Urinary bladder (tissue), 4 donors: ENCODE results near the gene SRPRB. TPM values are rescaled to one million over a fixed set of nuclear protein-coding genes. Genes with fewer than 3 reads are reported as not detected.
"Not testable (repeated sequence)": the region's sequence is repeated elsewhere in the genome, so short reads cannot be mapped to it uniquely, and the experiment has no call there.

Source experiments
- DNase-seq: peaks from one replicate; pipeline ENCODE4 v3.0.0-alpha.2; 2015; ENCODE audit errors: extremely low spot score
- H3K27ac ChIP-seq: one replicate; pipeline ENCODE4 v1.5.1; 2013; ENCODE audit warnings: low read depth, mild to moderate bottlenecking, moderate library complexity
- H3K36me3 ChIP-seq: one replicate; pipeline ENCODE4 v1.6.1; 2013; ENCODE audit warnings: mild to moderate bottlenecking, moderate library complexity; ENCODE audit not compliant: insufficient read depth
- H3K4me1 ChIP-seq: one replicate; pipeline ENCODE4 v1.6.1; 2013; ENCODE audit warnings: mild to moderate bottlenecking, moderate library complexity; ENCODE audit not compliant: insufficient read depth
- H3K4me3 ChIP-seq: one replicate; pipeline ENCODE4 v1.5.1; 2013; ENCODE audit warnings: low read depth, low read length
- WGBS: extraction: QIAGEN DNeasy Blood & Tissue Kit; methylation state at CpG from one replicate; pipeline ENCODE4 v1.1.7; 2013; 5-methylcytosine and 5-hydroxymethylcytosine counted together
- polyA plus RNA-seq: library from polyadenylated mRNA; stranded (reverse); fragments of 200-250 nt; gene quantifications from one replicate; pipeline ENCODE4 v1.2.3, GENCODE V29; 2013
- total RNA-seq: library from RNA; depleted of rRNA; stranded (reverse); fragments of >200 nt; gene quantifications from one replicate; pipeline ENCODE4 v1.2.3, GENCODE V29; 2014
- donor health status: healthy with polysubstance abuse.
- donor health status: healthy.

SRPRB gene
- total and polyA plus RNA-seq, 2 donors: 25.2 to 43.9 TPM

DNA sequence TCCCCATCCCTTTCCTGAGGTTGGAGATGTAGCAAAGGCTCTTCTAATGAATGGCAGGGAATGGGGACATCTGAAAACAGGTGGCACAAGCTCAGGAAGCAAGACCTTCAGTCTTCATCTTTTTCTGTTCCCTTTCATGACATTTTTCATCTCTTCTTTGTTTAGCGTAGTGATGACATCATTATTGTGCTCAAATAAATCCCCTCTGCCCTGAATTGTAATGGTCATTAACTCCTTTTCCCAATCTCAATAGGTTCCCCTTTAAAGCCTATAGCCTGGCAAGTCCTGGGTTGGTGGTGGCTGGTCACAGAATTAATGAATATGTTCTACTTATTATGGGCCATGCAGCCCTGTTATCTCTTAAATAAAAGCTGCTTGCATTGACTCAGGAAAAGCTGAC is 38.0 kb upstream of the SRPRB start:
- Histone ChIP-seq H3K4me3 (no peak overlapping the region), H3K27ac (no peak overlapping the region), H3K36me3 (no peaks in the 10 kb centered on the region), H3K4me1 (no peaks in the 10 kb centered on the region)
- WGBS: 85% methylated on average over 1 of the region's 1 CpG
- no peak for DNase-seq

- no peak overlapping the region for H3K27ac ChIP-seq
- no peak for DNase-seq
- no peaks in the 10 kb centered on the region for H3K36me3 ChIP-seq
- no peak overlapping the region for H3K4me3 ChIP-seq
- no peaks in the 10 kb centered on the region for H3K4me1 ChIP-seq
- WGBS: 88% methylated on average over 3 of the region's 3 CpGs
These were observed 36.1 kb upstream of the SRPRB start for GRCh38 chr3:133769536-133769935.

- WGBS: 81% methylated on average over 3 of the region's 3 CpGs
- H3K4me3 ChIP-seq: no peak overlapping the region
- no peak for DNase-seq
- no peak overlapping the region for H3K27ac ChIP-seq
- H3K36me3 ChIP-seq: no peaks in the 10 kb centered on the region
- H3K4me1 ChIP-seq: no peaks in the 10 kb centered on the region
These were observed 31.9 kb upstream of the SRPRB start for GRCh38 chr3:133773732-133774131.

- 93% methylated on average over 9 of the region's 9 CpGs for WGBS
- DNase-seq: no peak
- H3K36me3 ChIP-seq: no peaks in the 10 kb centered on the region
These were observed 30.3 kb upstream of the SRPRB start for GRCh38 chr3:133775309-133775708.

GRCh38 chr3:133775835-133776234 is 29.8 kb upstream of the SRPRB start:
- 94% methylated on average over 5 of the region's 5 CpGs for WGBS
- H3K27ac ChIP-seq: no peak overlapping the region
- H3K4me1 ChIP-seq: no peaks in the 10 kb centered on the region
- no peak for DNase-seq
- no peak overlapping the region for H3K4me3 ChIP-seq
- H3K36me3 ChIP-seq: no peaks in the 10 kb centered on the region

More at GRCh38 chr3:133775309-133775708, 30.3 kb upstream of the SRPRB start:
- no peaks in the 10 kb centered on the region for H3K4me1 ChIP-seq
- no peak overlapping the region for H3K27ac ChIP-seq
- H3K4me3 ChIP-seq: no peak overlapping the region

DNA sequence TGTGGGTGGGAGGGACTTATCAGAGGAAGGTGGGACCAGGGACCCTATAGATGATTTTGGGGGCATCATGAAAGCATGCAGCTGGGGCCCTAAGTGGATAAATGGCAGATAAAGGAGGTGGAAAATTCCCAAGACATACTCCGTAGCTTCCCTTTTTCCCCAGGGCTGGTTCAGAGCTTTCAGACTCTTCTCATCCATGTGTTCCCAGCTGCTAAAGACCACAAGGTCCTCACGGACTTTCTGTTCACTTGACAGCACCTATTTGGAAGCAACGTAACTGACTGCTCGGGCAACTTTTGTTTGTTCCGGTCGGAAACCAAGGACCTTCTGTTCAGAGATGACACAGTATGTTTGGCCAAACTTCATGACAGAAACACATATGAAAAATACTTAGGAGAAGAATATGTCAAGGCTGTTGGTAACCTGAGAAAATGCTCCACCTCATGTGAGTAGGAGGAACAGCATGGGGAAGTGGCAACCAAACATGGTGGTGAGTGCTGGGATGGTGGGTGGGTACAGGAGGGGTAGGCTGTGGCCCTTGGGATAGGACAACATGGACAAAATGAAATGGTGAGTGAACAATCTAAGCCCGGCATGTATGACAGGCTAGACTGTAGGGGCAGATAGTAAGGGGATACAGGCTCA is 28.7 kb upstream of the SRPRB start:
- no peak overlapping the region for H3K27ac ChIP-seq
- H3K4me1 ChIP-seq: no peaks in the 10 kb centered on the region
- DNase-seq: no peak
- H3K36me3 ChIP-seq: no peaks in the 10 kb centered on the region
- H3K4me3 ChIP-seq: no peak overlapping the region
- WGBS: 92% methylated on average over 7 of the region's 7 CpGs

- 69% methylated on average over 8 of the region's 8 CpGs for WGBS
- H3K4me3 ChIP-seq: no peak overlapping the region
- no peak for DNase-seq
- no peaks in the 10 kb centered on the region for H3K36me3 ChIP-seq
- no peaks in the 10 kb centered on the region for H3K4me1 ChIP-seq
- no peak overlapping the region for H3K27ac ChIP-seq
These were observed 27.6 kb upstream of the SRPRB start for GRCh38 chr3:133777807-133778568.

DNA sequence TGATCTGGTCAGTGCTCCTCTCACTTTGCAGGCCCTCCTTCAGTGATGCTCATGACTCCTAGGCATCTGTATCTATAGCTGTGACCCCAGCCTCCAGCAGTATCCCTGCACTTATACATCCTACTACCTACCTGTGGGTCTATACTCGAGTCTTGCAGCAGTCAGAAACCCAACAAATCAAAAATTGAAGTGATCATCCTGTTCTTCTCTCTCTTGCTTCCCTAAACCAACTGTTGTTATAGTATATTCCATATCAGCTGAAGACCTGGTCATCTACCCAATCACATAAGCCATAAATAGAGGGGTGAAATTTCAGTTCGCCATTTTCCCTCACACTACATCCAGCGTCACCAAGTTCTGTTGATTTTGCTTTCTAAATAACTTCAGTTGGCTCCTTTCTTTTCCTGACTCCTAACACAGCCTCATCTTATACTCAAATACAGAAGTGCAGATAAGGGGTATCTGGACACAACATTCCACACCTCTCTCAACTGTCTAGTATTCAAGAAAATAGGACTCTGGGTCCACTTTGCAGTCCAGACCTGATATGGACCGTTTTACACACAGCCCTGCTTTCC is 25.9 kb upstream of the SRPRB start:
- WGBS: 79% methylated on average over 4 of the region's 4 CpGs
- H3K27ac ChIP-seq: no peak overlapping the region
- H3K36me3 ChIP-seq: no peaks in the 10 kb centered on the region
- no peak for DNase-seq
- no peak overlapping the region for H3K4me3 ChIP-seq
- no peaks in the 10 kb centered on the region for H3K4me1 ChIP-seq

DNA sequence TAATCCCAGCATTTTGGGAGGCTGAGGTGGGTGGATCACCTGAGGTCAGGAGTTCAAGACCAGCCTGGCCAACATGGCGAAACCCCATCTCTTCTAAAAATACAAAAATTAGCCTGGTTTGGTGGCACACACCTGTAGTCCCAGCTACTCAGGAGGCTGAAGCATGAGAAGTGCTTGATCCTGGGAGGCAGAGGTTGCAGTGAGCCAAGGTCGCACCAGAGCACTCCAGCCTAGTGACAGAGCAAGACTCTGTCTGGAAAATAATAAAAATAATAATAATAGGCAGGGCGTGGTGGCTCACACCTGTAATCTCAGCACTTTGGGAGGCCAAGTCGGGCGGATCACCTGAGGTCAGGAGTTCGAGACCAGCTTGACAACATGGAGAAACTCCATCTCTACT is 24.9 kb upstream of the SRPRB start:
- not testable (repeated sequence) for H3K27ac ChIP-seq, H3K4me3 ChIP-seq, DNase-seq, H3K4me1 ChIP-seq, H3K36me3 ChIP-seq
- 91% methylated on average over 6 of the region's 6 CpGs for WGBS

DNA sequence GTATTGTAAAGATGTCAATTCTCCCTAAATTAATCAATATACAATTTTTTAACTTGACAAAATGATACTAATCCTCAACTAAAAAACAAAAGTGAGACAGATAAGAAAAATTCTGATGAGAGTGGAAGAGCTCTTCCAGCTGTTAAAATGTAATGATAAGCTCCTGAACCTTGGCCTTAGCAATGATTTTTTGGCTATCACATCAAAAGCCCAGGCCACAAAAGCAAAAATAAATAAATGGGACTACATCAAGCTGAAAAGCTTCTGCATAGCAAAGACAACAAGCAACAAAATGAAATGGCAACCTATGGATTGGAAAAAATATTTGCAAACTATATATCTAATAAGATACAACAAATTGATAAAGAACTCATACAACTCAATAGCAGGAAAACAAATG is 24.0 kb upstream of the SRPRB start:
- Histone ChIP-seq H3K4me1 (no peaks in the 10 kb centered on the region), H3K4me3 (no peak overlapping the region), H3K27ac (no peak overlapping the region)

DNA sequence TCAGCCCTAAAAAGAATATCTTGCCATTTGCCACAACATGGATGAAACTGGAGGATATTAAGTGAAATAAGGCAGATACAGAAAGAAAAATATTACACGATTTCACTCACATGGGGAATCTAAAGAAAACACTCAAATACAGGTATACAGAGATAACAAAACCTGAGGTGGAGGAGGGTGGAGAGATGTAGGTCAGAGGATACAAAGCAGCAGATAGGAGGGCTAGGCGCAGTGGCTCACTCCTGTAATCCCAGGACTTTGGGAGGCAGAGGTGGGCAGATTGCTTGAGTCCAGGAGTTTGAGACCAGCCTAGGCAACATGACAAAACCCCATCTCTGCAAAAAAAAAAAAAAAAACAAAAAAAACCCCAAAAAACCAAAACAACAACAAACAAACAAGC is 23.2 kb upstream of the SRPRB start:
- Histone ChIP-seq H3K27ac (no peak overlapping the region), H3K4me3 (no peak overlapping the region), H3K36me3 (no peaks in the 10 kb centered on the region), H3K4me1 (no peaks in the 10 kb centered on the region)
- no peak for DNase-seq
- WGBS: 72% methylated on average over 2 of the region's 2 CpGs

More for the DNA sequence above, 24.0 kb upstream of the SRPRB start:
- no peaks in the 10 kb centered on the region for H3K36me3 ChIP-seq
- no peak for DNase-seq

DNA sequence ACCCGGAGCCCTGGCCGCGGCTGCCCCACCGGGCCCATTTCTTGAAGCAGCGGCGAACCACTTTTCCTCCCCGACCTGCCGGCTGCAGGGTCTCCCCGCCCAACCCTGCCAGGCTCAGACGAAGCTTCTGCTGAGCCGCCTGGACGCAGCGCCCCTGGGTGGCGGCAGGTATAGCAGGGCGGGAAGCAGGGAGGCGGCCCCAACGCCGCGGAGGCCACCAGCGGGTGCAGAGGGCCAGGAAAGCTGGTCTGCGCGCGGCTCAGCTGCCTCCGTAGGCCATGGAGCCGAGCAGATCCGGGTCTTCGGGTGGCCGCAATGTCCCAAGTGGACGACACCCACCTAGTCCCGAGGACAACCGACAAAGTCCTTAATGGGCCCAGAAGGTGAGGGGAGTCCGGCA is 21.9 kb upstream of the SRPRB start:
- H3K36me3 ChIP-seq: no peaks in the 10 kb centered on the region
- no peak for DNase-seq
- no peaks in the 10 kb centered on the region for H3K4me1 ChIP-seq
- H3K27ac ChIP-seq: no peak overlapping the region
- 73% methylated on average over 32 of the region's 32 CpGs for WGBS
- H3K4me3 ChIP-seq: no peak overlapping the region

GRCh38 chr3:133788024-133788423 is 17.6 kb upstream of the SRPRB start:
- DNase-seq: no peak
- Histone ChIP-seq H3K4me1 (no peaks in the 10 kb centered on the region), H3K27ac (no peak overlapping the region), H3K36me3 (no peaks in the 10 kb centered on the region), H3K4me3 (no peak overlapping the region)
- WGBS: 72% methylated on average over 2 of the region's 2 CpGs

- WGBS: 60% methylated on average over 9 of the region's 9 CpGs
- no peak for DNase-seq
- Histone ChIP-seq H3K4me3 (no peak overlapping the region), H3K4me1 (no peaks in the 10 kb centered on the region), H3K36me3 (no peaks in the 10 kb centered on the region), H3K27ac (no peak overlapping the region)
These were observed 13.3 kb upstream of the SRPRB start for GRCh38 chr3:133792171-133792763.
